HEK293 (cell line): ENCODE data around the gene PDZD2.

Experiments used
- CTCF ChIA-PET: fragments of 350-600 bp; formaldehyde crosslinking; extraction: SDS; loops from one replicate; lab custom pipeline; 2021; ENCODE audit warnings: antibody characterized with exemption; lab: Yijun Ruan, JAX
- POLR2A ChIA-PET: fragments of 300-600 bp; formaldehyde crosslinking; extraction: SDS; loops from one replicate; lab custom pipeline; 2020; ENCODE audit warnings: antibody characterized with exemption, inconsistent platforms; lab: Yijun Ruan, JAX
- H3K27ac ChIP-seq: fragments of 200-500 bp; sonication (Bioruptor generic); 2 replicates; pipeline ENCODE4 v1.5.1; 2014; ENCODE audit warnings: low read depth, low read length, control low read depth, inconsistent platforms; ENCODE audit errors: extremely low read depth
- H3K36me3 ChIP-seq, 2 experiments: fragments of 200-500 bp in 1 of 2; sonication (Bioruptor generic) in 1 of 2; 1 replicate in 1 of 2; 2 replicates in 1 of 2; pipeline ENCODE4 v1.5.1; 2014 to 2017; ENCODE audit warnings: inconsistent platforms in 2 of 2, low read length in 2 of 2; ENCODE audit not compliant: control insufficient read depth in 2 of 2, insufficient read depth in 1 of 2
- H3K4me1 ChIP-seq: fragments of 200-500 bp; sonication (Bioruptor generic); 2 replicates; pipeline ENCODE4 v1.5.1; 2014; ENCODE audit warnings: mild to moderate bottlenecking, low read length, inconsistent platforms; ENCODE audit not compliant: control insufficient read depth, insufficient read depth
- H3K4me3 ChIP-seq: 2 replicates; pipeline ENCODE4 v1.5.1; 2011; ENCODE audit warnings: low read depth, mild to moderate bottlenecking, control low read depth, low read length, moderate library complexity
- H3K9me3 ChIP-seq: fragments of 200-500 bp; sonication (Bioruptor generic); 2 replicates; pipeline ENCODE4 v1.5.1; 2014; ENCODE audit warnings: low read depth, low read length, inconsistent platforms; ENCODE audit not compliant: control insufficient read depth, insufficient read depth
- FEZF1 ChIP-seq: fragments of 450-650 bp; formaldehyde crosslinking; IDR thresholded peaks from 2 replicates; pipeline ENCODE4 v1.5.1; 2016; ENCODE audit warnings: missing biosample characterization, missing genetic modification characterization
- GLIS2 ChIP-seq: fragments of 450-650 bp; formaldehyde crosslinking; IDR thresholded peaks from 2 replicates; pipeline ENCODE4 v1.5.1; 2016; ENCODE audit warnings: missing biosample characterization, missing genetic modification characterization
- HOXA7 ChIP-seq: sonication (generic); formaldehyde crosslinking; IDR thresholded peaks from 2 replicates; pipeline ENCODE4 v1.8.1; 2022; ENCODE audit warnings: missing genetic modification reagents, borderline replicate concordance
- OVOL3 ChIP-seq: fragments of 450-650 bp; formaldehyde crosslinking; IDR thresholded peaks from 2 replicates; pipeline ENCODE4 v1.5.1; 2016; ENCODE audit warnings: missing biosample characterization, missing genetic modification characterization
- SCRT2 ChIP-seq: fragments of 450-650 bp; formaldehyde crosslinking; IDR thresholded peaks from 2 replicates; pipeline ENCODE4 v1.5.1; 2016; ENCODE audit warnings: missing biosample characterization, missing genetic modification characterization
- ZNF133 ChIP-seq: fragments of 450-650 bp; formaldehyde crosslinking; IDR thresholded peaks from 2 replicates; pipeline ENCODE4 v1.5.1; 2016; ENCODE audit warnings: missing biosample characterization, missing genetic modification characterization
- ZNF16 ChIP-seq: fragments of 450-650 bp; formaldehyde crosslinking; IDR thresholded peaks from 2 replicates; pipeline ENCODE4 v1.5.1; 2016; ENCODE audit warnings: low read depth, missing biosample characterization, missing genetic modification characterization
- ZNF221 ChIP-seq: fragments of 450-650 bp; formaldehyde crosslinking; IDR thresholded peaks from 2 replicates; pipeline ENCODE4 v1.5.1; 2017; ENCODE audit warnings: missing biosample characterization, missing genetic modification characterization, borderline replicate concordance
- ZNF510 ChIP-seq: fragments of 450-650 bp; formaldehyde crosslinking; IDR thresholded peaks from 2 replicates; pipeline ENCODE4 v1.5.1; 2018; ENCODE audit warnings: mild to moderate bottlenecking, missing genetic modification characterization, missing biosample characterization; ENCODE audit not compliant: insufficient replicate concordance
- ZNF560 ChIP-seq: fragments of 450-650 bp; formaldehyde crosslinking; IDR thresholded peaks from 2 replicates; pipeline ENCODE4 v1.5.1; 2017; ENCODE audit warnings: missing biosample characterization, missing genetic modification characterization, borderline replicate concordance
- ZNF664 ChIP-seq: fragments of 450-650 bp; formaldehyde crosslinking; IDR thresholded peaks from 2 replicates; pipeline ENCODE4 v1.5.1; 2016; ENCODE audit warnings: missing biosample characterization, missing genetic modification characterization
- ZSCAN16 ChIP-seq: fragments of 450-650 bp; formaldehyde crosslinking; IDR thresholded peaks from 2 replicates; pipeline ENCODE4 v1.5.1; 2016; ENCODE audit warnings: missing biosample characterization, missing genetic modification characterization
- ZXDB ChIP-seq: fragments of 450-650 bp; formaldehyde crosslinking; IDR thresholded peaks from 2 replicates; pipeline ENCODE4 v1.5.1; 2016; ENCODE audit warnings: missing biosample characterization, missing genetic modification characterization
- TF ChIP-seq, protein P1 (sequence below): fragments of 450-650 bp; formaldehyde crosslinking; IDR thresholded peaks from 2 replicates; pipeline ENCODE4 v1.5.1; 2016; ENCODE audit warnings: missing biosample characterization, missing genetic modification characterization
- TF ChIP-seq, protein P2 (sequence below): fragments of 450-650 bp; formaldehyde crosslinking; IDR thresholded peaks from 2 replicates; pipeline ENCODE4 v1.5.1; 2016; ENCODE audit warnings: missing biosample characterization, missing genetic modification characterization
- TF ChIP-seq, protein P3 (sequence below): fragments of 450-650 bp; formaldehyde crosslinking; IDR thresholded peaks from 2 replicates; pipeline ENCODE4 v1.5.1; 2016; ENCODE audit warnings: missing biosample characterization, missing genetic modification characterization, borderline replicate concordance
- TF ChIP-seq, protein P4 (sequence below): fragments of 450-650 bp; formaldehyde crosslinking; IDR thresholded peaks from 2 replicates; pipeline ENCODE4 v1.5.1; 2017; ENCODE audit warnings: missing biosample characterization, missing genetic modification characterization
- TF ChIP-seq, protein P5 (sequence below): fragments of 450-650 bp; formaldehyde crosslinking; IDR thresholded peaks from 2 replicates; pipeline ENCODE4 v1.5.1; 2016; ENCODE audit warnings: missing biosample characterization, missing genetic modification characterization, borderline replicate concordance
- TF ChIP-seq, protein P6 (sequence below): fragments of 450-650 bp; formaldehyde crosslinking; IDR thresholded peaks from 2 replicates; pipeline ENCODE4 v1.5.1; 2016; ENCODE audit warnings: missing biosample characterization, missing genetic modification characterization
- TF ChIP-seq, protein P7 (sequence below): sonication (generic); formaldehyde crosslinking; IDR thresholded peaks from 2 replicates; pipeline ENCODE4 v1.8.1; 2022; ENCODE audit warnings: mild to moderate bottlenecking, moderate library complexity, missing genetic modification reagents

The PDZD2 gene

DNA sequence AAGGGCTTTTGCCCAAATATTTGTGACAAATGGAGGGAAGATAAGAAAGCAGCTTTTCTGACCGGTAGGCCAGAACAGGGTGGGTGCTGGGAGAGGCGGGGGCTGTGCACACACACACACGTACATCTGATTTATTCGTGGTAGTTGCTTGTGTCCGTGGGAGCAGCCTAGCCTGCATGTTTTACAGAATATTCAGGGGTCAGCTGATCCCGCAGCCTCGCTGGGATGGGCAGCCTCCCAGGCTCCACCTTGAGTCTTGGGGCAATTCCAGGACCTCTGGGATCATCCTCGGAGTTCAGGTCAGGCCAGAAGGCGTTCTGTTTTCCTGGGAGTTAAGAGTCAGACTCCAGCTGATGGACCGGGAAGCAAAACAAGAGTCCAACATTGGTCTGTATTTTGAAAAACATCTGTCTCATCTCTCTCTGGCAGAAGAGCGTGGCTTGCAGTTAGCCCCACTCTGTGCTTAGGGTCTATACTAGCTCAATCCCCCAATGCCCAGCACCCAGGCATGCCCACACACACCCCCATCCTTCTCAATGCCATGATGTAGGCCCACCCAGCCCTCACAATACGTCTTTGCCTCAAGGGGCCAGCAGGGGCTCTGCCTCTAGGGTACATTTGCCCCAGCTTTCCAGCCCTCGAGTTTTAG is 324.6 kb downstream of the PDZD2 start:
- POLR2A ChIA-PET, result interaction anchor here (0.8 kb wide), 1 partner anchor 10 kb away, joined by 3 read pairs; no protein-coding TSS in a partner anchor
- Histone ChIP-seq H3K9me3 (no peaks in the 10 kb centered on the region), H3K4me1 (no peaks in the 10 kb centered on the region), H3K4me3 (no peak overlapping the region)
- TF ChIP-seq ZNF221 (tag by site-specific recombination) (no peak), ZXDB (no peak), ZSCAN16 (tag by site-specific recombination) (no peak), SCRT2 (tag by site-specific recombination) (no peak), HOXA7 (no peak), ZNF510 (no peak), ZNF664 (no peak), OVOL3 (tag by site-specific recombination) (no peak)
- TF ChIP-seq, protein P1, sequence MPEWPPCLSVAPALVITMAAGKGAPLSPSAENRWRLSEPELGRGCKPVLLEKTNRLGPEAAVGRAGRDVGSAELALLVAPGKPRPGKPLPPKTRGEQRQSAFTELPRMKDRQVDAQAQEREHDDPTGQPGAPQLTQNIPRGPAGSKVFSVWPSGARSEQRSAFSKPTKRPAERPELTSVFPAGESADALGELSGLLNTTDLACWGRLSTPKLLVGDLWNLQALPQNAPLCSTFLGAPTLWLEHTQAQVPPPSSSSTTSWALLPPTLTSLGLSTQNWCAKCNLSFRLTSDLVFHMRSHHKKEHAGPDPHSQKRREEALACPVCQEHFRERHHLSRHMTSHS (tag by site-specific recombination), result no peak
- TF ChIP-seq, all 188 proteins: peak for 0
- CTCF ChIA-PET, result no interaction called here
- H3K36me3 ChIP-seq, result no peaks in the 10 kb centered on the region
- H3K27ac ChIP-seq, result no peak overlapping the region

DNA sequence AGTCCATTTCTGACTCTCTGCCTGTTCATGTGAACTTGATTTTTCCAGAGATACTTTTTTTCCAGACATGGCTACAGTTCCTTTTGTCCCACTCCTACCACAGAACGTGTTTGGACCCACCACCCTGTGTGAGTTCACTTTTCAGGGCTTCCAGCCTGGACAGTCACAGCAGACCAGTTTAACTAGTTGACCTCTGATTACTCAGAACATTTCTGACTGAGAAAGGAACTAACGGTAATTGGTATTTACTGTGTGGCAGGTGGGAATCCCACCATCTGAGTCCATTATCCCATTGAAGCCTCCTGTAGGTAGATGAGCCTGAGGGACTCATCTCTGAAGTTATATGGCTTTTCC is 325.1 kb downstream of the PDZD2 start:
- H3K9me3 ChIP-seq, result no peaks in the 10 kb centered on the region
- no peak overlapping the region for H3K27ac ChIP-seq
- ChIA-PET POLR2A (no interaction called here), CTCF (no interaction called here)
- H3K4me3 ChIP-seq, result no peak overlapping the region
- H3K36me3 ChIP-seq, result no peaks in the 10 kb centered on the region
- no peaks in the 10 kb centered on the region for H3K4me1 ChIP-seq
- TF ChIP-seq, protein P2, sequence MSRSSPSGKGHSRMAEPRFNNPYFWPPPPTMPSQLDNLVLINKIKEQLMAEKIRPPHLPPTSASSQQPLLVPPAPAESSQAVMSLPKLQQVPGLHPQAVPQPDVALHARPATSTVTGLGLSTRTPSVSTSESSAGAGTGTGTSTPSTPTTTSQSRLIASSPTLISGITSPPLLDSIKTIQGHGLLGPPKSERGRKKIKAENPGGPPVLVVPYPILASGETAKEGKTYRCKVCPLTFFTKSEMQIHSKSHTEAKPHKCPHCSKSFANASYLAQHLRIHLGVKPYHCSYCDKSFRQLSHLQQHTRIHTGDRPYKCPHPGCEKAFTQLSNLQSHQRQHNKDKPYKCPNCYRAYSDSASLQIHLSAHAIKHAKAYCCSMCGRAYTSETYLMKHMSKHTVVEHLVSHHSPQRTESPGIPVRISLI (tag by site-specific recombination), result no peak
- TF ChIP-seq FEZF1 (no peak), GLIS2 (no peak), ZXDB (no peak), ZNF560 (tag by site-specific recombination) (no peak), ZNF16 (tag by site-specific recombination) (no peak), SCRT2 (tag by site-specific recombination) (no peak), ZNF133 (tag by site-specific recombination) (no peak)
- TF ChIP-seq, protein P3, sequence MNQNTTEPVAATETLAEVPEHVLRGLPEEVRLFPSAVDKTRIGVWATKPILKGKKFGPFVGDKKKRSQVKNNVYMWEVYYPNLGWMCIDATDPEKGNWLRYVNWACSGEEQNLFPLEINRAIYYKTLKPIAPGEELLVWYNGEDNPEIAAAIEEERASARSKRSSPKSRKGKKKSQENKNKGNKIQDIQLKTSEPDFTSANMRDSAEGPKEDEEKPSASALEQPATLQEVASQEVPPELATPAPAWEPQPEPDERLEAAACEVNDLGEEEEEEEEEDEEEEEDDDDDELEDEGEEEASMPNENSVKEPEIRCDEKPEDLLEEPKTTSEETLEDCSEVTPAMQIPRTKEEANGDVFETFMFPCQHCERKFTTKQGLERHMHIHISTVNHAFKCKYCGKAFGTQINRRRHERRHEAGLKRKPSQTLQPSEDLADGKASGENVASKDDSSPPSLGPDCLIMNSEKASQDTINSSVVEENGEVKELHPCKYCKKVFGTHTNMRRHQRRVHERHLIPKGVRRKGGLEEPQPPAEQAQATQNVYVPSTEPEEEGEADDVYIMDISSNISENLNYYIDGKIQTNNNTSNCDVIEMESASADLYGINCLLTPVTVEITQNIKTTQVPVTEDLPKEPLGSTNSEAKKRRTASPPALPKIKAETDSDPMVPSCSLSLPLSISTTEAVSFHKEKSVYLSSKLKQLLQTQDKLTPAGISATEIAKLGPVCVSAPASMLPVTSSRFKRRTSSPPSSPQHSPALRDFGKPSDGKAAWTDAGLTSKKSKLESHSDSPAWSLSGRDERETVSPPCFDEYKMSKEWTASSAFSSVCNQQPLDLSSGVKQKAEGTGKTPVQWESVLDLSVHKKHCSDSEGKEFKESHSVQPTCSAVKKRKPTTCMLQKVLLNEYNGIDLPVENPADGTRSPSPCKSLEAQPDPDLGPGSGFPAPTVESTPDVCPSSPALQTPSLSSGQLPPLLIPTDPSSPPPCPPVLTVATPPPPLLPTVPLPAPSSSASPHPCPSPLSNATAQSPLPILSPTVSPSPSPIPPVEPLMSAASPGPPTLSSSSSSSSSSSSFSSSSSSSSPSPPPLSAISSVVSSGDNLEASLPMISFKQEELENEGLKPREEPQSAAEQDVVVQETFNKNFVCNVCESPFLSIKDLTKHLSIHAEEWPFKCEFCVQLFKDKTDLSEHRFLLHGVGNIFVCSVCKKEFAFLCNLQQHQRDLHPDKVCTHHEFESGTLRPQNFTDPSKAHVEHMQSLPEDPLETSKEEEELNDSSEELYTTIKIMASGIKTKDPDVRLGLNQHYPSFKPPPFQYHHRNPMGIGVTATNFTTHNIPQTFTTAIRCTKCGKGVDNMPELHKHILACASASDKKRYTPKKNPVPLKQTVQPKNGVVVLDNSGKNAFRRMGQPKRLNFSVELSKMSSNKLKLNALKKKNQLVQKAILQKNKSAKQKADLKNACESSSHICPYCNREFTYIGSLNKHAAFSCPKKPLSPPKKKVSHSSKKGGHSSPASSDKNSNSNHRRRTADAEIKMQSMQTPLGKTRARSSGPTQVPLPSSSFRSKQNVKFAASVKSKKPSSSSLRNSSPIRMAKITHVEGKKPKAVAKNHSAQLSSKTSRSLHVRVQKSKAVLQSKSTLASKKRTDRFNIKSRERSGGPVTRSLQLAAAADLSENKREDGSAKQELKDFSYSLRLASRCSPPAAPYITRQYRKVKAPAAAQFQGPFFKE (tag by site-specific recombination), result no peak
- TF ChIP-seq, protein P4, sequence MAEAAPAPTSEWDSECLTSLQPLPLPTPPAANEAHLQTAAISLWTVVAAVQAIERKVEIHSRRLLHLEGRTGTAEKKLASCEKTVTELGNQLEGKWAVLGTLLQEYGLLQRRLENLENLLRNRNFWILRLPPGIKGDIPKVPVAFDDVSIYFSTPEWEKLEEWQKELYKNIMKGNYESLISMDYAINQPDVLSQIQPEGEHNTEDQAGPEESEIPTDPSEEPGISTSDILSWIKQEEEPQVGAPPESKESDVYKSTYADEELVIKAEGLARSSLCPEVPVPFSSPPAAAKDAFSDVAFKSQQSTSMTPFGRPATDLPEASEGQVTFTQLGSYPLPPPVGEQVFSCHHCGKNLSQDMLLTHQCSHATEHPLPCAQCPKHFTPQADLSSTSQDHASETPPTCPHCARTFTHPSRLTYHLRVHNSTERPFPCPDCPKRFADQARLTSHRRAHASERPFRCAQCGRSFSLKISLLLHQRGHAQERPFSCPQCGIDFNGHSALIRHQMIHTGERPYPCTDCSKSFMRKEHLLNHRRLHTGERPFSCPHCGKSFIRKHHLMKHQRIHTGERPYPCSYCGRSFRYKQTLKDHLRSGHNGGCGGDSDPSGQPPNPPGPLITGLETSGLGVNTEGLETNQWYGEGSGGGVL (tag by site-specific recombination), result no peak
- TF ChIP-seq, protein P5, sequence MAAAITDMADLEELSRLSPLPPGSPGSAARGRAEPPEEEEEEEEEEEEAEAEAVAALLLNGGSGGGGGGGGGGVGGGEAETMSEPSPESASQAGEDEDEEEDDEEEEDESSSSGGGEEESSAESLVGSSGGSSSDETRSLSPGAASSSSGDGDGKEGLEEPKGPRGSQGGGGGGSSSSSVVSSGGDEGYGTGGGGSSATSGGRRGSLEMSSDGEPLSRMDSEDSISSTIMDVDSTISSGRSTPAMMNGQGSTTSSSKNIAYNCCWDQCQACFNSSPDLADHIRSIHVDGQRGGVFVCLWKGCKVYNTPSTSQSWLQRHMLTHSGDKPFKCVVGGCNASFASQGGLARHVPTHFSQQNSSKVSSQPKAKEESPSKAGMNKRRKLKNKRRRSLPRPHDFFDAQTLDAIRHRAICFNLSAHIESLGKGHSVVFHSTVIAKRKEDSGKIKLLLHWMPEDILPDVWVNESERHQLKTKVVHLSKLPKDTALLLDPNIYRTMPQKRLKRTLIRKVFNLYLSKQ (tag by site-specific recombination), result no peak
- TF ChIP-seq, protein P6, sequence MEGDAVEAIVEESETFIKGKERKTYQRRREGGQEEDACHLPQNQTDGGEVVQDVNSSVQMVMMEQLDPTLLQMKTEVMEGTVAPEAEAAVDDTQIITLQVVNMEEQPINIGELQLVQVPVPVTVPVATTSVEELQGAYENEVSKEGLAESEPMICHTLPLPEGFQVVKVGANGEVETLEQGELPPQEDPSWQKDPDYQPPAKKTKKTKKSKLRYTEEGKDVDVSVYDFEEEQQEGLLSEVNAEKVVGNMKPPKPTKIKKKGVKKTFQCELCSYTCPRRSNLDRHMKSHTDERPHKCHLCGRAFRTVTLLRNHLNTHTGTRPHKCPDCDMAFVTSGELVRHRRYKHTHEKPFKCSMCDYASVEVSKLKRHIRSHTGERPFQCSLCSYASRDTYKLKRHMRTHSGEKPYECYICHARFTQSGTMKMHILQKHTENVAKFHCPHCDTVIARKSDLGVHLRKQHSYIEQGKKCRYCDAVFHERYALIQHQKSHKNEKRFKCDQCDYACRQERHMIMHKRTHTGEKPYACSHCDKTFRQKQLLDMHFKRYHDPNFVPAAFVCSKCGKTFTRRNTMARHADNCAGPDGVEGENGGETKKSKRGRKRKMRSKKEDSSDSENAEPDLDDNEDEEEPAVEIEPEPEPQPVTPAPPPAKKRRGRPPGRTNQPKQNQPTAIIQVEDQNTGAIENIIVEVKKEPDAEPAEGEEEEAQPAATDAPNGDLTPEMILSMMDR, result no peak
- TF ChIP-seq, protein P7, sequence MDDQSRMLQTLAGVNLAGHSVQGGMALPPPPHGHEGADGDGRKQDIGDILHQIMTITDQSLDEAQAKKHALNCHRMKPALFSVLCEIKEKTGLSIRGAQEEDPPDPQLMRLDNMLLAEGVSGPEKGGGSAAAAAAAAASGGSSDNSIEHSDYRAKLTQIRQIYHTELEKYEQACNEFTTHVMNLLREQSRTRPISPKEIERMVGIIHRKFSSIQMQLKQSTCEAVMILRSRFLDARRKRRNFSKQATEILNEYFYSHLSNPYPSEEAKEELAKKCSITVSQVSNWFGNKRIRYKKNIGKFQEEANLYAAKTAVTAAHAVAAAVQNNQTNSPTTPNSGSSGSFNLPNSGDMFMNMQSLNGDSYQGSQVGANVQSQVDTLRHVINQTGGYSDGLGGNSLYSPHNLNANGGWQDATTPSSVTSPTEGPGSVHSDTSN (CRISPR knock-in tag), result no peak
